Gastroesophageal sphincter (tissue), 3 donors: Measurements from ENCODE around the gene DPEP2NB.

Source experiments
- CTCF ChIP-seq, 4 experiments: fragments of 200-600 bp in 2 of 4; fragments of 450-650 bp in 2 of 4; sonication (generic) in 1 of 4; IDR thresholded peaks; one replicate each; pipeline ENCODE4 v1.5.1; 2017 to 2019; ENCODE audit warnings: antibody characterized with exemption in 4 of 4, mild to moderate bottlenecking in 2 of 4, moderate library complexity in 2 of 4
- EP300 ChIP-seq: sonication (generic); formaldehyde crosslinking; IDR thresholded peaks from one replicate; pipeline ENCODE4 v1.6.1; 2017; ENCODE audit warnings: antibody characterized with exemption, mild to moderate bottlenecking
- POLR2A ChIP-seq, 2 donors: fragments of 450-650 bp; IDR thresholded peaks; one replicate each; pipeline ENCODE4 v1.6.1; 2017; ENCODE audit warnings: antibody characterized with exemption in 2 of 2, mild to moderate bottlenecking in 2 of 2, moderate library complexity in 1 of 2
- POLR2AphosphoS5 ChIP-seq: sonication (generic); formaldehyde crosslinking; IDR thresholded peaks from one replicate; pipeline ENCODE4 v1.6.1; 2017; ENCODE audit warnings: antibody characterized with exemption

- TF ChIP-seq CTCF (IDR thresholded peaks at IDR 0.05): no peak
- no peak for TF ChIP-seq POLR2A (IDR thresholded peaks at IDR 0.05)
- no peak for TF ChIP-seq EP300
- no peak for TF ChIP-seq POLR2AphosphoS5
Measured at GRCh38 chr16:68005211-68005610, 10.5 kb downstream of the DPEP2NB start.
